Jurkat, Clone E6-1 (cell line): ENCODE data around the gene CLUH.
"Not testable (repeated sequence)": the region's sequence is repeated elsewhere in the genome, so short reads cannot be mapped to it uniquely, and the experiment has no call there.

Source experiments
- DNase-seq: peaks from one replicate; pipeline ENCODE4 v3.0.0-alpha.2; 2011; ENCODE audit warnings: low read depth, low spot score
- H3K4me3 ChIP-seq: 2 replicates; pipeline ENCODE4 v1.5.1; 2011; ENCODE audit warnings: mild to moderate bottlenecking, low read length, control low read depth, moderate library complexity

CLUH gene

DNA sequence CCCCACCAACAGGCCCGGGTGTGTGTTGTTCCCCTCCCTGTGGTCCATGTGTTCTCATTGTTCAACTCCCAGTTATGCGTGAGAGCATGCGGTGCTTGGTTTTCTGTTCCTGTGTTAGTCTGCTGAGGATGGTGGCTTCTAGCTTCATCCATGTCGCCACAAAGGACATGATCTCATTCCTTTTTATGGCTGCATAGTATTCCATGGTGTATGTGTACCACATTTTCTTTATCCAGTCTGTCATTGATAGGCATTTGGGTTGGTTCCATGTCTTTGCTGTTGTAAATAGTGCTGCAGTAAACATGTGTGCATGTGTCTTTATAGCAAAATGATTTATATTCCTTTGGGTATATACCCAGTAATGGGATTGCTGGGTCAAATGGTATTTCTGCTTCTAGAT is 51.2 kb downstream of the CLUH start:
- DNase-seq, H3K4me3 ChIP-seq: not testable (repeated sequence)

DNA sequence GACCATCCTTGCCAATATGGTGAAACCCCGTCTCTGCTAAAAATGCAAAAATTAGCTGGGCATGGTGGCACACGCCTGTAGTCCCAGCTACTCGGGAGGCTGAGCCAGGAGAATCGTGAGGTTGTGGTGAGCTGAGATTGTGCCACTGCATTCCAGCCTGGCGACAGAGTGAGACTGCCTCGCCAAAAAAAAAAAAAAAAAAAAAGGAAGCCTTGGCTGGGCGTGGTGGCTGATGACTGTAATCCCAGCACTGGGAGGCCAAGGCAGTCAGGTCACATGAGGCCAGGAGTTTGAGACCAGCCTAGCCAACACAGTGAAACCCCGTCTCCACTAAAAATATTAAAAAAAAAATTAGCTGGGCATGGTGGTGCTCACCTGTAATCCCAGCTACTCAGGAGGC is 52.2 kb downstream of the CLUH start:
- not testable (repeated sequence) for DNase-seq

DNA sequence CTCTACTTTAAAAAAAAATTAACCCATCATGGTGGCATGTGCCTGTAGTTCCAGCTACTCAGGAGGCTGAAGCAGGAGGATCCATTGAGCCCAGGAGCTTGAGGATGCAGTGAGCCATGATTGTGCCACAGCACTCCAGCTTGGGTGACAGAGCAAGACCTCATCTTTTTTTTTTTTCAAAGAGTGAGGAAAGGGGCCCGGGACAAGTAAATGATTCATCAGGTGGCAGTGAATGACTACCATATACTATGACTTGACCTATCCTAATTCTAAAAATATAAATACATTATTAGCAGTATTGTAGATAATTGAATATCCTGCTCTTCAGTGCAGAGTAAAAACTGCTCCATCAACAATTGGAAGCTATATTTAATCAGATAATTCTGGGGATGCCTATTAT is 55.3 kb downstream of the CLUH start:
- H3K4me3 ChIP-seq: no peak overlapping the region
- DNase-seq: no peak

More for the DNA sequence above, 52.2 kb downstream of the CLUH start:
- H3K4me3 ChIP-seq: not testable (repeated sequence)

DNA sequence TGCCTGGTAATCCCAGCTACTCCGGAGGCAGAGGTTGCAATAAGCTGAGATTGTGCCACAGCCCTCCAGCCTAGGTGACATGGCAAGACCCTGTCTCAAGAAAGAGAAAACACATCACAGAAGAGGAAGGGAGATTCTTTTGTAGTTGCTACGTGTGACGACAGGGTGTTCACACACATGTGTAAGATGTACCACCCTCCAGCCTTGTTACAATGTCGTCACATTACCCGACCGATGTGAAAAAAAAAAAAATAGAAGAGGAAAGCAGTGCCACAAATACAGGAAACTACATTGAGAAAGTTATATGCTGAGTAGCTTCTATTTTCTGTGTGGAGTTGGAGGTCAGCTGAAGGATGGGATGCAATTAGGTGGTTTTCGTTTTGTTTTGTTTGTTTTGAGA is 56.0 kb downstream of the CLUH start:
- H3K4me3 ChIP-seq: no peak overlapping the region
- no peak for DNase-seq

DNA sequence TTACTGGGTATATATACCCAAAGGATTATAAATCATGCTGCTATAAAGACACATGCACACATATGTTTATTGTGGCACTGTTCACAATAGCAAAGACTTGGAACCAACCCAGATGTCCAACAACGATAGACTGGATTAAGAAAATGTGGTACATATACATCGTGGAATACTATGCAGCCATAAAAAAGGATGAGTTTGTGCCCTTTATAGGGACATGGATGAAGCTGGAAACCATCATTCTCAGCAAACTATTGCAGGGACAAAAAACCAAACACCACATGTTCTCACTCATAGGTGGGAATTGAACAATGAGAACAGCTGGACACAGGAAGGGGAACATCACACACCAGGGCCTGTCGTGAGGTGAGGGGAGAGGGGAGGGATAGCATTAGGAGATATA is 58.7 kb downstream of the CLUH start:
- not testable (repeated sequence) for H3K4me3 ChIP-seq, DNase-seq

DNA sequence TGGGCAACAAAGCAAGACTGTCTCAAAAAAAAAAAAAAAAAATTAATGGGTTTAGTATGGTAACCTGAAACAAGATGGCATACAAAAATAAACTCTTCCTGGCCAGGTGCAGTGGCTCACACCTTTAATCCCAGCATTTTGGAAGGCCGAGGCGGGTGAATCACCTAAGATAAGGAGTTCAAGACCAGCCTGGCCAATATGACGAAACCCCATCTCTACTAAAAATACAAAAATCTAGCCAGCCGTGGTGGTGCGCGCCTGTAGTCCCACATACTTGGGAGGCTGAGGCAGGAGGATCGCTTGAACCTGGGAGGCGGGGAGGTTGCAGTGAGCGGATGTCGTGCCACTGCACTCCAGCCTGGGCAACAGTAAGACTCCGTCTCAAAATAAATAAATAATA is 62.4 kb downstream of the CLUH start:
- H3K4me3 ChIP-seq: no peak overlapping the region
- no peak for DNase-seq

DNA sequence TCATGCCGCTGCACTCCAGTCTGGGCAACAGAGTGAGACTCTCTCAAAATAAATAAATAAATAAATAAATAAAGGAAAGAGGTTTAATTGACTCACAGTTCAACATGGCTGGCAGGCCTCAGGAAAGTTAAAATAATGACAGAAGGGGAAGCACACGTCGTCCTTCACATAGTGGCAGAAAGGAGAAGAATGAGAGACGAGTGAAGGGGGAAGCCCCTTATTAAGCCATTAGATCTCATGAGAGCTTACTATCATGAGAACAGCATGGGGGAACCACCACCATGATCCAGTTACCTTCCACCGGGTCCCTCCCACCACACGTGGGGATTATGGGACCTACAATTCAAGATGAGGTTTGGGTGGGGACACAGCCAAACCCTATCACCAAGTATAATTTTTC is 63.6 kb downstream of the CLUH start:
- H3K4me3 ChIP-seq: no peak overlapping the region
- DNase-seq: no peak

DNA sequence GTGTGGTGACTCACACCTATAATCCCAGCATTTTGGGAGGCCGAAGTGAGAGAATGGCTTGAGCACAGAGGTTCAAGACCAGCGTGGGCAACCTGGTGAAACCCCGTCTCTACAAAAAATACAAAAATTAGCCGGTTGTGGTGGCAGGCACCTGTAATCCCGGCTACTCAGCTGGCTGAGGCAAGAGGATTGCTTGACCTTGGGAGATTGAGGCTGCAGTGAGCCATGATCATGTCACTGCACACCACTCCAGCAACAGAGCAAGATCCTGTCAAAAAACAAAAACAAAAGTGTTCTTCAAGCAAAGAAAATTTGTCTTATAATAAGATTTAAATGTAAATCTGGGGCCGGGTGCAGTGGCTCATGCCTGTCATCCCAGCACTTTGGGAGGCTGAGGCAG is 66.6 kb downstream of the CLUH start:
- H3K4me3 ChIP-seq: no peak overlapping the region
- DNase-seq: no peak
